GM20431 (cell line): Measurements from ENCODE around the gene VAC14.
"Not testable (repeated sequence)": the region's sequence is repeated elsewhere in the genome, so short reads cannot be mapped to it uniquely, and the experiment has no call there.

Experiments
- in situ Hi-C: fragments of 300-500 bp; cut with MseI, MboI; formaldehyde crosslinking; loops from one replicate; pipeline ENCODE4 v1.15.0; 2020; ENCODE audit warnings: low sequenced_read_pairs; ENCODE audit not compliant: unreplicated experiment

Gene VAC14

DNA sequence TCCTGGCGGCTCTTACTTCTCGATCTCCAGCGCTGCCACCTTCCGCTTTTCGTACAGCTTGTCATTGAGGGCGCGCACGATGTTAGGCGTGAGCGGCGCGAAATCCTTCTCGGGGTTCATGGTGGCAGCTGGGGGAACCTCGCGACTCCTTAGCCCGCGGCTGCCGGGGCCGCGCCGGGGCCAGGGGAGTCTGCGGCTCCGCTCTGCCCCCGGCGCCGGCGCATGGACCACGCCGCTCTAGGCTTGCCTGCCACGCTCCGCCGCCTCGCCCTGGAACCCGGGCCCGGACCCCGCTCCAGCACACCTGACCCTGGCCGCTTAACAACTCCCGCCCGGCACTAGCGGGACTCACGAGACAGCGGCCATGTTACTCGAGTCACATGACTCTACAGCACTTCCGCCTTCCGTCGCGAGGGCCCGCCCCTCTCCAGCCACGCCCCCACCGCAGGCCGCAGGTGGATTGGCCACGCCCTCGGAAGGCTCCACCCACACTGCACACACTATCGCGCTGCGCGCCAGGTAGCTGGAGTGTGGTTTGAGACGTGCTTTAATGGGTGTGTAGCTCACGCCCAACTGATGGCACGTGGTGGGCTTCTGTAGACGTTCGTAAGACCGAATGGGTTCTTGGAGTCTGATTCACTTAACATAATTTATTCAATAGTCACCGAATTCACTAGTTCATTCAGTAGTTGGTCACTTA lies at the start of gene VAC14:
VAC14 (minus strand) TSS at position 378 of the 700 bp plus-strand sequence; CDS start at position 120, 258 bp downstream.
- in situ Hi-C loops = no loop called here

DNA sequence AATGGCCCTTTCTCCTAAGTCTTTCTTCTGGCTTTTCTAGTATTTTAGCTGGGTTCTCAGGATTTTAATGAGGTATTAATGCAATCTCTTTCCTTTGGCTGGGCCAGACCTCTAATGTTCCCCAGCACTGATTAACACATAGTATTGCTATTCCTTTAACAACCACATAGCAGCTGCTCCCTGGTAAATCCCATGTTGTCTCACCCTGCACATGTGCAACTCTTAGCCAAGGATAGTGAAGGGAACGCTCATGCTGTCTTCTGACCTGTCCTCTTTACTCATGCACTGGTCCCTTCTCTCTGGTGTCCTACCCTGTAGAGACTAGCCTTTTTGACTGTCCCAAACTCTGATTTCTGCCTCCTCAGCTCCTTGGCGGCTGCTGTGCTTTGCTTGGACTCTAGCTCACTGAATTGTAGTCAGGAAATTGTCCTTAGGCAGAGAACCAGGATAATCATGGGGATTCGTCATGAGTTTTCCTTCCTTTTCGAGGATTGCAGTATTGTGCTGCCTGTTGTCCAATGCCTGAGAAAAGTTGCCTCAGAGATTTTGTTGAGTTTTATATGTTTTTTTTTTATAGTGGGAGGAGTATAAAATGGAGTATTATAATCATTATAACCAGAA lies 22.6 kb upstream of the VAC14 start:
- in situ Hi-C loops = not testable (repeated sequence)

DNA sequence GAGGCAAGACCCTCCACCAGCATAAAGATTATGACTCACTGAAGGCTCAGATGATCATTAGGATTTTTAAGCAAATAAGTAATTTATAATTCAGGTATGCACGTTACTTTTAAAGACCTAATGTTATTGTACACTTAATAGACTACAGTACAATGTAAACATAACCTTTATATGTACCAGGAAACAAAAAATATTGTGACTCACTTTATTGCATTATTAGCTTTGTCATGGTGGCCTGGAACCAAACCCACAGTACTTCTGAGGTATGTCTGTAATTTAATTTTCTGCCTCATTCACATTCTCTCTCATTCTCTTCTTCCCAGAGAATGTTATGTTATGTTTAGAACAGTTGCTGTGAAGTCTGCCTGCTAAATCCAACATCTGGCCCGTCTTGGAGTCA lies 21.8 kb upstream of the VAC14 start:
- in situ Hi-C loops = not testable (repeated sequence)

DNA sequence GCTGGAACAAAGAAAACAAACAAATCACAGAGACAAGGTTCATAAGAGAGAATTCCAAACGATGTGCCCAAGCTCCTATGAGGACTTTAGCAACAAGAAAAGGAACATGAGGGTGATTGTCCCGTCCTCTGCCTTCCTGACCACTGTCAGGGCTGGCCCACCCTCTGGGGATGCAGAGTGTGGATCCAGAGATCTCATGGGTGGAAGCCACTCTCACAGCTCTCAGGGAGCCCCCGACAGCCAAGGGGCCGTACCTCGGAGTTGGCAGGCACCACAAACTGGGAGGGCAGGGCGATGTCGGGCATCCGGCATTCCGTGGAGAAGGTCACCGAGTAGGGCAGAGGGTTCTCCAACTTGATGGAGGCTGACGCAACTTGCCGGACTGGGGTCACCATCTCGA lies 17.1 kb upstream of the VAC14 start:
- in situ Hi-C loops = not testable (repeated sequence)

DNA sequence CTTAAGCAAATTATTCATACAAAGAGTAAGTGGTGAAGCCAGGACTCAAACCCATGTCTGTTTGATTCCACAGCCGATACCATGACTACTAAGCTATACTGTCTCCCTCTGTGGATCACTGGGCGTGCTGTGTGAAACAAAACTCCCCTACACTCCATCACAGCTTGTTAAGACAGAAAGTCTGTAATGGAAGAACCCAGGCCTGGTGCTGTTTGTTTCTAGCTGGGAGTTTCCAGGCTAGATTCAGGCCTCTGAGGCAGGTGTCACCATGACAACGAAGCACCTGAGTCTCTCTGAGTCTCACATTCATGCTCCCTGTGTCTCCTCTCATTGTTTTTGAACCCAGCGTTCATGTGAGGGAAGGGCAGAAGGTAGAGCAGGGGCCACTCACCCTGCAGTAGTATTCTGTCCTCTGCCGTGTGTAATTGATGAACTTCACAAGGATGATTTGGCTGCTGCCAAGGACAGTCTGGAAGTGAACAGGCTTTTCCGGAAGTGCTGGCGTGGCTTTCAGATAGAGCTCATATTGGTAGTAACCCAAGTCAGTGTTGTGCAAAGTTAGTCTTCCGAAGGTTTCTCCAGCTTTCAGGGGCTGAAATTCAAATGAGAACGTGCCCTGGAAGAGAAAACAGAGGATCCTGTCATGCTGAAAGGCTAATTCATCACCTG lies 8.6 kb upstream of the VAC14 start:
- in situ Hi-C loops = no loop called here

DNA sequence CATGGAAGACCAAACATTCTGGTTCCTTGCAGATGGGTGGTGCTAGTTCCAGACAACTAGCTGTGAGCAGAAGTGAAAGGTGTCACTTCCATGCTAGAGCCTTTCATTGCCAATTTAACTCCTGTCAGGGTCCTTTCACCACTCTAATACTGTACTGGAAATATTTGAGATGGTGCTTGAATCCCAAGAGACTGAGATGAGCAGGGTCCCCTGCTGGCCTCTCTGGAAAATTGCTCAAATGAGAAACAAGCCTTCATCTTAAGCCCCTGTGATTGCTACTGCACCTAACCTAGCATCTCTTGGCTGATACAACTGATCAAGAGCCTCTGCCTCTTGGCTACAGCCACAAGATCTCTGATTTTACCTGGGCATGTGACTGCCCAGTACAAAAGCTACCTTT lies 7.4 kb upstream of the VAC14 start:
- in situ Hi-C loops = no loop called here

DNA sequence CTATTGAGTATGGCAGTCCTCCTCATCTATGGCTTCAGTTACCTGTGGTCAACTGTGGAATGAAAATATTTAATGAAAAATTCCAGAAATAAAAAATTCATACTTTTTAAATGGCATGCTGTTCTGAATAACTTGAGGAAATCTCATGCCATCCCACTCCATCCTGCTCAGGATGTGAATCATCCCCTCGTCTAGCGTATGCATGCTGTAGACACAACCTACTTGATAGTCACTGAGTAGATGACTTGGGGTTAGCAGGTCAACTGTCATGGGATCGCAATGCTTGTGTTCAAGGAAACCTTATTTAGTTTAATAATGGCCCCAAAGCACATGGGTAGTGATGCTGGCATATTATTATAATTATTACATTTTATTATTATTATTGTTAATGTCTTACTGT lies 4.8 kb upstream of the VAC14 start:
- in situ Hi-C loops = no loop called here

DNA sequence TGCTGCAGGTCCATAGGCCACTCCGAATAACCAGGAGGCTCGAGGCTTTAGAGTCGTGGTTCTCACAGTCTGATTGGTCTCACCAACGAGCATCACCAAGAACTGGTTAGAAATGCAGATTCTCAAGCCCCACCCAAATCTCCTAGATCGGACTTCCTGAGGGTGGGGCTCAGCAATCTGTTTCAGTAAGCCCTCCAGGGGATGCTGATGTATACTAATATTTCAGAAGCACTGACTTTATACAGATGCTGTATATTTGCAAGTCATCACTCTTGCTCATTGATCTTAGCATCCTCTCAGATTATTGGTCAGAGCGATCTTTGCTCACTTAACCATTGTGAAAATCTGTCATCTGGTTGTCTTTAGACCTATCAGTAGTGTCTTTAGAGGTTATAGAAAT lies 4.4 kb upstream of the VAC14 start:
- in situ Hi-C loops = no loop called here

DNA sequence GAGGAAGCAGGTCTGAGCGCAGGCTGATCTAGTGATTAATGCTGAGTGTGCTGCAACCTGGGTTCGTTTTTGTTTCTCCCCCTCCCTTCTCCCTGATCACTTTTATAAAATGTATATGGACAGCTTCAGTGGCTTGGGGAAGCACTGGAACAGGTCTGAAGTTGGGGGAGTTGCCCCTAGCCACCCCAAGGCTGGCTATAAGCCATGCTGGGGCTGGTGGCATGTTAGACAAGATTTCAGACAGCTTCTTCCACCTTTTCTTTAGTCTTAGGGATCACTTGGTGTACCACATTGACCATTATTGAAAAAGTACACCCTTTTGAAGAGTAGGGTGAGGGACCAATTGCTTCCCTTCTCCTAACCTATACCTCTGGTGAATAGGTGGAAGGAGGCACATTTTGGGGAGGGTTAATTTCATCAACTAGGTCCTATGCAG lies 3.8 kb upstream of the VAC14 start:
- in situ Hi-C loops = no loop called here

DNA sequence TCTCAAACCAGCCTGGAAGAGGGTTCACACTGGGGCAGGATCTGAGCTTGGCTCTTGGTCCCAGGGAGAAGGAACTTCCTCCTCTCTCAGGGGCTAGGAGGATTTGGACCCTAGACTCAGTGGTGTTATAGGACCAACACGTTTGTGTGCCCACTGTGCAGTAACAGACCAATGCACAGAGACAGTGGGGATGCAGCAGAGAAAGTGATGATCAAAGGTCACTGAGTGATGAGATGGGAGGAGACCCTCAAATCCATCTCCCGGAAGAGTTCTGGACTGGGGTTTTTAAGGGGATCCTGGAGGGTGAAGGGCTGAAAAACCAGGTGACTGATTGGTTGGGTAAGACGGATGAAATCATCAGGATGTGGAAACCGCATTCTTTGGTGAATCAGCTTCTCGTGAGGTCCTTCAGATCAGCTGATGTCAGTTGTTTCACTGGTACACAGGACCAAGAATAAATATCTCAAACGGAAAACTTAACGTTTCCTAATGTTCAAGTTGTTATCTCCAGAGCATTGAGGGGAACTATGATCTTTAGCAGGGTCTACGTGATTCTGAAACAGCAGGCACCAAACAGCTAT lies 3.3 kb upstream of the VAC14 start:
- in situ Hi-C loops = no loop called here

DNA sequence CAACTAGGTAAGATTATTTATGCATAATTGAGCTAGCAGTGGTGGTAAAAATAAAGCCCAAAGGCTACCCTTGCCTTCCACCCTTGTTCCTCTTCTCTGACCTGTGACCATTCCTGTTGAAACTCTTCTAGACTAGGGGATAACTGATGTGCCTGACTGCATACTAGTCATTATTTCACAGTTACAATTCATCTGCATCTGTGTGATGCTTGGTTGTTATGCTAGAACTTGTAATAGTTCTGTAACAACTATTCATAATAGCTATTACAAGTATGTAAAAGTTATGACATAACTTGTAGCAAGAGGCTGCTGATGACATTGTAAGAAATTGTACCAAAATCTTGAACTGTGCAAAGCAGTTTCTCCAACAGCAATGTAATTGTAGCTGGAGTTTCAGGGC lies 2.4 kb upstream of the VAC14 start:
- in situ Hi-C loops = no loop called here

DNA sequence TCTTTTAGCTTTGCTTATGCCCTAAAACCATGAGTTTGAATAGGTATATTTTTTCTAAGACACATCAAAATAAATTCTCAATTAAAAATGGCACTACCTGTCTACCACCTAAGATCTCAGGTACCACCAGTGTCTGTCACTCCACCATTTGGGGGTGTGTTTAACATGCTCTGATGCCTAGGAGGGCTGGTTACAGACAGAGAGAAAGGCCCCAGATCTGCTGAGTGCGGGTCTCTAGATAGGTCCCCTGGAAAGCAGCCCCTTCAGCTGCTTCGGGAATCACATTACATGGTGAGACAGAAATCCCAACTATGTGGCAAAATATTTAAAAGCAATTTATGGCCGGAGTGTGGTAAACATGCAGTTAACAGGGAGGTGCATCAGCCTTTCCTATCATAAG lies 653 bp upstream of the VAC14 start:
- in situ Hi-C loops = no loop called here

DNA sequence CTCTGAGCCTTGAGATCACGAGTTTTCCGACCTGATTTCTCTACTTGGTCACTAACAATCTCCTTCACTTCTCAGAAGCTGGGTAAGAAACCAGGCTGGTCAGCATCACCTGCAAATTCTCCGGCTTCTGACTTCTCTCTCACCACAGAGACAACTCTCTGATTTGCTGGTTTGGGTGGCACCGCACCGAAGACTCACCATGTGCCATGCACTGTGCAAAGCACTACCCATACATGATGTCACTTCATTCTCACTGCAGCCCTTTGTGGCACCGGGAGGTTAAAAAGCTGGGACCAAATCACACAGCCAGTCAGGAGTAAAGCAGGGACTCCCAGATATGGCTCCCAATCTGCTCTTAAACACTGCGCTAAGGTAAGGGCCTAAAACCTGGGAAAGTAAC lies 647 bp downstream of the VAC14 start:
- in situ Hi-C loops = no loop called here

DNA sequence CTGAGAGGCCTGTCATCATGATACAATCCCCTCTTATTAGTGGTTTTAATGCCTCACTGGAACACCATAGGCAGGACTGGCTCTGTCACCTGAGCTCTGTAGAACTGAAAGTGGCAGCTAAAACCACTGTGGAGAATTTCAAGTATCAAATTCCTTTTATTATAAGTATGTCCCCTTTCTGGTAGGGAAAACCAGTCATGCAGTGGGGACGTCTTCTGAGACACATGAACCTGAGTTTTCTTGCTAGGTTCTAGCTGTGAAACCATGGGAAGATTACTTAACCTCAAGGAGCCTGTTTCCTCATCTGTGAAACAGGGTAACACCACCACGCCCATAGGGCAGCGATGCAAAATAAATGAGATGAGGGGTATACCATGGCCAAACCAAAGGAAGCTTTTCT lies 4.7 kb downstream of the VAC14 start:
- in situ Hi-C loops = no loop called here

DNA sequence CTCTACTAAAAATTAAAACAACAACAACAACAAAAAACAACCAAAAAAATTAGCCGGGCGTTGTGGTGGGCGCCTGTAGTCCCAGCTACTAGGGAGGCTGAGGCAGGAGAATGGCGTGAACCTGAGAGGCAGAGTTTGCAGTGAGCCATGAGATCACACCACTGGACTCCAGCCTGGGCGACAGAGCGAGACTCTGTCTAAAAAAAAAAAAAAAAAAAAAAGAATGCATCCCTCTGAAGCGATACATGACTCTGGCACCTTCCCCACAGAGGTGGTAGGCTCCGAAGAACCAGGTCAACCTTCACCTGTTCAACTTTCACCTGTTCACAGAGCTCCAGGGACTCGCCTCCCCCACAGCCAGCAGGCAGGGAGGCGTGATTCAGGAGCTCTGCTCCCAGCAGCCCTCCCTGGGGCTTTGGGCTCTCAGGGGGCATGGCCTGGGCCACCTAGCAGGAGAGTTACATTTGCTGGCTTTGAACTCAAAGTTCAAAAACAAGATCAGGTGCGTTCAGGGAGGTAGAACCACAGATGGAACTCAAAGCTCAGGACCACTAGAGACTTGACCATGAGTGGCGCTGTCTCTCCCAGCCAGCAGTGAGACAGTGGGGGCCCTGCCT lies 5.6 kb downstream of the VAC14 start:
- in situ Hi-C loops = no loop called here

DNA sequence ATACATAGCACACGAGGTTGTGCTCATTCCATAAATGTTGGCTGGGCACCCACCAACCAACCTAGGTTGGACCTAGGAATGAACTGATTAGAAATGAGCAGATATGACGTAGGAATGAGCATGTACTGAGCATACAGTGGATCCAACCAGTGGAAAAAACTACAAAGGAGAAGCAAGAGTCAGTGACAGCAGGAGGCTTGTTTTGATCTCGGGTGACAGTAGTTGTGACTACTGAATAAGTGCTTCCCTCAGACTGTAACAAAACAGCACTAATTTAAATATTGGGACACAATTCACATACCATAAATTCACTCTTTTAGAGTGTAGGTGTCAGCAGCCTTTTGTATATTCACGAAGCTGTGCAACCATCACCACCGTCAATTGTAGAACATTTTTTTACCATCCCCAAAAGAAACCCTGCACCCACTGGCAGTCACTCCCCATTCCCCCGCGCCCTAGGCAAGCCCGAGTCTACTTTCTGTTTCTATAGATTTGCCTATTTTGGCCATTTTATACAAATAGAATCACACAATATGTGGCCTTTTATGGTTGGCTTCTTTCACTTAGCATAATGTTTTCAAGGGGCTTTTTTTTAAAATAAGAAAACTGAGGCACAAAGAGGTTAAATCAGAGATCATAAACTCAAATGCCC lies 7.0 kb downstream of the VAC14 start:
- in situ Hi-C loops = no loop called here

DNA sequence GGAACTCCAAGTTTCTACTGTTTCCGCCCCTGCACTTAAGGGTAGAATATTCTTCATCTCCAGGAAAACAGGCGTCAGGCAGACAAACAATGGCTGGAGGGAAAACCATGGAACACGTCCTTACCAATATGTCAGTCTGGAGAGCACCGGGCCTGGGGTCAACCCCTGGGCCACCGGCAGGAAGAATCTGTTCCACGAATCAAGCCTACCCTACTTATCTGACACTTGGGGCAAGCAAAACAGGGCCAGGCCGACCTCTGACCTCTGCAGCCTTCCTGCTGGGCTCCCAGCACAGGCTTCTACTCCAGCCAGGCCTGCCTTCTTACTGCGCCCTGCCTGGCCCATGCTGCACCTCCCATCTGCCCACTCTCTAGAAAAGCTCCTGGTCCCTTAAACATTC lies 10.1 kb downstream of the VAC14 start:
- in situ Hi-C loops = no loop called here

DNA sequence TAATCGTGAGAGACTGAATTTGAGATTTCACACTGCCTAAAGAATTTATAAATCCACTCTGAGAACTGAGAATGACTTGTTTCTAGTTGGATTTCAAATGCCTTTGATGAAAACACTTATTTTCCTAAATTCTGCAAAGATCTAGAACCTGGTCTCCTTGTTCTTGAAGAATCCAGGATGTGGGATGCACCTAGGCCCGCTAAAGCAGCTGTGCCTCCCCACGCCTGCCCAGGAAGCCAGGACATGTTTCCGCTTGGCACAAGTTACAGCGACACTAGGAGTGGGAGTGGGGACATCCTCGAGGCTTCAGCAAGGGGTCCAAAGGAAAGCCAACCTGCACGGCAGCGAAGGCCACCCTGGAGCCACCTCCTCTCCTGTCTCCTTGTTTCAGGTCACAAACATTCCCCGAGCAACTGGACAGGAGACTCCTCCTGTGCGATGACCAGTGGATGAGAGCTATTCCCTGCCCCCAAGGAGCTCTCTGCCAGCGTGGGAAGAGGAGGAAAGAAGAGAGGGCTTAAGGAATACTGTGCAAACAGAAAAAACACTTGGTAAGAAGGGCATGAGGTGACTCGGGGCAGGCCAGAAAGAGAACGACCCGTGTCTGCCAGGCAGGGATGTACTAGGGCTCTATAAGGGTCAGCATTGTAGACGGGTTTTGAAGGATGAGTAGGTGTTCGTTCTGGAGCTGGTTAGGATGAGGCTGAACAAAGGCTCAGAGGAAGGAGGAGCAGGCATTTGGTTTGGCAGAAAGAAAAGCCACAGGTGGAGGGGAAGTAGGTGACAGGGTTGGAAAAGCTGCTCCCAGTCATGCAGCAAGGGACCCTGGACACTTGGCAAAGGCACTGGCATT lies 11.1 kb downstream of the VAC14 start:
- in situ Hi-C loops = no loop called here
